Motor neuron (in vitro differentiated cells): ENCODE results near the gene RBMS3. TPM values are rescaled to one million over a fixed set of nuclear protein-coding genes. Genes with fewer than 3 reads are reported as not detected.

ENCODE experiments used
- ATAC-seq, 8 experiments: fragments of 200-7000 bp; cut with Tn5 transposase; replicated peaks in 6 of 8; 2 replicates each; pipeline ENCODE4 v1.8.0; 2021; ENCODE audit warnings: mild to moderate bottlenecking in 8 of 8, moderate library complexity in 8 of 8
- H3K27ac ChIP-seq, 2 donors: fragments of 250-450 bp; sonication (Bioruptor Pico); 2 replicates each; pipeline ENCODE4 v1.9.0; 2021; ENCODE audit warnings: antibody characterized with exemption in 2 of 2, mild to moderate bottlenecking in 2 of 2, moderate library complexity in 1 of 2
- H3K4me1 ChIP-seq, 2 donors: fragments of 250-450 bp; sonication (Bioruptor Pico); replicated peaks in 1 of 2; 2 replicates each; pipeline ENCODE4 v1.6.1; 2021; ENCODE audit warnings: antibody characterized with exemption in 2 of 2, mild to moderate bottlenecking in 2 of 2, moderate library complexity in 1 of 2
- H3K4me3 ChIP-seq, 5 donors: fragments of 250-450 bp; sonication (Bioruptor Pico); 2 replicates each; pipeline ENCODE4 v1.9.0; 2021; ENCODE audit warnings: antibody characterized with exemption in 5 of 5, mild to moderate bottlenecking in 5 of 5, moderate library complexity in 4 of 5
- WGBS, 10 experiments: fragments of 450-650 bp; shearing (Covaris generic); methylation state at CpG; one replicate each; pipeline ENCODE4 v1.0.0; 2022; 5-methylcytosine and 5-hydroxymethylcytosine counted together
- in situ Hi-C, 9 experiments: fragments of 400-800 bp; cut with MboI; loops; one replicate each; pipeline ENCODE4 v1.15.0; 2021; ENCODE audit warnings: low sequenced_read_pairs in 9 of 9, low pct_unique_long_range_greater_than_20kb in 2 of 9; ENCODE audit not compliant: unreplicated experiment in 9 of 9
- total RNA-seq, 8 experiments: library from RNA; unstranded; fragments of 300-600 nt; gene quantifications; 2 replicates each; pipeline versions ENCODE4 v1.2.3 to v1.2.4, GENCODE V29; 2022

RBMS3 gene
- total RNA-seq, 8 experiments from 2014 or later: 11.0 to 63.7 (median 16.7) TPM

DNA sequence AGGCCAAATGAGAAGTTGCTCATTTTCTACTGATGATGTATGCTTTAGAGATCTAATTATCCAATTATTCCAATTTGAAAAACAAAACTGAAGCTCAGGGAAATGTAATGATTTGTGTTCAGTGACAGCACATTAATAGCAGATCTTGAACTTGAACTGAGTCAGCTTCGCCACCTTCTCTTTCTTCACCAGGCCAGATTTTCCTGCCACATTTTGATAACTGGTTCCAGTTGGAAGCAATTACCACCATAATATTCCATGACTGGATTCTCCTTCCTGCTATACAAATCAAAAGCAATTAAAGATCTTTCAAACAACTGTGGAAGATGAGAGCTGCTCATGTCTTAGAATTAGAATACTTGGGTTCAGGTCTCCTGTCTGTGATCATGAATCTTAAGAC, 334.1 kb downstream of the RBMS3 start:
- Histone ChIP-seq H3K4me3 (no peak overlapping the region), H3K27ac (no peak overlapping the region), H3K4me1 (peaks cover 0 to 5% of the 10 kb centered on the region in 2 donors)
- in situ Hi-C loops: no loop called here
- no peak for ATAC-seq
- 70 to 100% (median 100%) methylated on average over 1 of the region's 1 CpG; no CpG with 5 or more reads in 1 of the 10 experiments for WGBS, 10 experiments

DNA sequence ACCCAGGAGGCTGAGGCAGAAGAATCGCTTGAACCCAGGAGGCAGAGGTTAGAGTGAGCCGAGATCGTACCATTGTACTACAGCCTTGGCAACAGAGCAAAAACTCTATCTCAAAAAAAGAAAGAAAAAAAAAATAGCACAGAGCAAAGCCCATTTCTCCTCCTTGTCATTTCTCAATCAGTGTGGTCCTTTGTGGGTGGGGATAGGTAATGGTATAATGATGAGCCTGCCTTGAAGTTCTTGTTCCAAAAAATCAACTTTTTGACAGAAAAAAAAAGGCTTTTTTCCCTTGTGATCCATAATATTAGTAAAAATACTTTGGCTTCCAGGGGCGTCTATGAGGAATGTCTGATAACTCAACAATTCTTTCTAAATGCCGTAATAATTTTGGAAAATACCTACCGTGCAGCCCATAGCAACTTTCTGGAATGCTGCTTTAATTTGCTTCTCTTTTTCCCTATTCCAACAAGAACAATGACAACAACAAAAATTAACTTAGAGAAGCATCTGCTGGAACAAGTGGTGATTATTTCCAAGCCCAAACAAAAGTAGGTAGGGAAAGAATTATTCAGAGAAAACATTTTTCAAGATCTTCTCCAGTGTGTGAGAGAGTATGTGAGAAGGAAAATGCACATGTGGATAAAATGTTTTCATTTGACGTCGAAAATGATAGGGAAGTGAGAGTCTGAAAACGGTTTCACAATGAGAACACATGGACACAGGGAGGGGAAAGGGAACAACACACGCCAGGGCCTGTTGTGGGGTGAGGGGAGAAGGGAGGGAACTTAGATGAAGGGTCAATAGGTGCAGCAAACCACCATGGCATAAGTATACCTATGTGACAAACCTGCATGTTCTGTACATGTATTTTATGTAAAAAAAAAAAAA, 337.8 kb downstream of the RBMS3 start:
- peak in 2 of 8 experiments; percentile 25 to 68 for ATAC-seq
- in situ Hi-C loops: no loop called here
- H3K4me1 ChIP-seq: no peaks in the 10 kb centered on the region
- 38 to 90% (median 62%) methylated on average over 2 to 10 of the region's 10 CpGs for WGBS, 10 experiments
- no peak overlapping the region for H3K27ac ChIP-seq
- H3K4me3 ChIP-seq: no peak overlapping the region

DNA sequence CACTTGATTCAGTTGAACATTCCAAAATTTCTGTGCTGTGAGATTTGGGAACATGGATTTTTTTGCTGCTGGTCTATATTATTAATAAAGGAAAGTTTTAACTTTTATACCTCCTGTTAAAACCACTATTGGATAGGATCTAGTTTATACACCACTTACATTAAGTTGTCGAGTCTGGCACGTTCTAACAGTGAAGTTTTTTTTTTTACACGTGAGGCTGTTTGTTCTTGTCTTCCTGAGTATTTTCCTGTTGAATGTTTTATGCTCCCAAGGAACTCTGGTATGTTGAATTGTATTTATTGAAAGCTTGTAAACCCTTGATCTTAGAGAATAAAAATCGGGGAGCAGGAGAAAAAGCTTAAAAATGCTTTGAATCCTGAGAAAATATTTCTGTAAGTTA, 338.8 kb downstream of the RBMS3 start:
- WGBS, 10 experiments: 58 to 100% (median 94%) methylated on average over 2 to 4 of the region's 4 CpGs
- no peak overlapping the region for H3K4me3 ChIP-seq
- in situ Hi-C loops: no loop called here
- H3K27ac ChIP-seq: no peak overlapping the region
- no peaks in the 10 kb centered on the region for H3K4me1 ChIP-seq
- no peak for ATAC-seq

DNA sequence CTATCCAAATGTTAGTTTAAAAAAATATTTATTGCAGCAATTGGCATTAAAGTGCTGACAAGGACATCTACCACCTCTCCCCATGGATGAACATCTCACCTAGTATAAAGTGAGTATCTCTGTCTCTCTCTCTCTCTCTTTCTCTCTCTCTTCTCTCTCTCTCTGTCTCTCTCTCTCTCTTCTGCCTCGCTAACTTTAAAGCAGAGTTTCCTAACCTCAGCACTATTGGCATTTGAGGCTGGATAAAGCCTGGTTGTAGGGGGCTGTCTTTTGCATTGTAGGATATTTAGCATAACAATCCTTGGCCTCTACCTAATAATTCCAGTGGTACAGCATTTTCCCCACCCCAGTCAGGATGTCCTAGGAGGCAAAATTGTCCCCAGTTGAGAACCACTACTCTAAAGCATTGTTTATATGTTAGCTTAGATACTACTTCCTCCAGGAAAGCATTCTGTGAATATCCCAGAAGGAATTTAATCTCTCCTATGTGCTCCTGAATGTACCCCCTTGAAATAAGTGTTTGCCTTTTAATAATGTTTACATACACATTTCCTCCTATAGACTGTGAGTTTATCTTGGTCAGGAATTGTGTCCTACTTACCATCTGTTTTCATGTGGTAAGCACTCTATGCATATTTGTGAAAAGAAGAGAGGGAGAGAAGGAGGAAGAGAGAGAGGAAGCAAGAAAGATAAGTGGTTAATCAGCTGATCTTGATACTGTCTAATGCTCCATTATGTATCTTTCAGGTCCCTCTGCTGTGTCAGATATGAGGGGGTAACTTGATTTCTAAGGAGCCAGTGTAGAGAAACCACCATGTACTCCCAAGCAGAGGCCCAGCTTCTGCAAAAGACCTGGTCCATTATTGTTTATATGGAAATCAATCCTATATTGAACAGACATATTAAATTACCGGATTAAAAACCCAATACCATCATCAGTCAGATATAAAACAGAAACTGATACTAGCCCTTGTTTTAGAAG, 346.6 kb downstream of the RBMS3 start:
- H3K4me3 ChIP-seq: no peak overlapping the region
- WGBS, 10 experiments: 50 to 100% (median 90%) methylated on average over 1 to 2 of the region's 2 CpGs; no CpG with 5 or more reads in 2 of the 10 experiments
- no peak overlapping the region for H3K27ac ChIP-seq
- peaks cover 5 to 6% of the 10 kb centered on the region in 2 donors for H3K4me1 ChIP-seq
- in situ Hi-C loops: no loop called here
- ATAC-seq: no peak

DNA sequence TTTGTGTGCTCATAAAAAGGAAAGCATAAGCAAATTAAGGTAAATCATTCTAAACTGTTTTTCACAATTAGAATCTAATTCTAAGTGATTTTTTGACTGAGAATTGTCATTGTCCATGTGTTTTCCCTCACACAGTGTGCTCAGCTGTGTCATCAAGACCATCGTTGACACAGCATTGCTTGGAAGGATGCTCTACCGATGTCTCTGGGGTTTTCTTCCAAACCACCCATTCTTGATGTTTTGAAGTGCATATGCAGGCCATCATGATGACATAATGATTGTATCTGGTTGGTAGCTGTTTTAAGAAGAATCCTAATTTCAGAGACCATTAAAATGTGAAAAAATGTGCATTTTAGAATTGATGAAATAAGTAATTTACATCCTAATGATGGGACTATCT, 347.9 kb downstream of the RBMS3 start:
- 0 to 49% (median 21%) methylated on average over 1 to 2 of the region's 2 CpGs; no CpG with 5 or more reads in 3 of the 10 experiments for WGBS, 10 experiments
- ATAC-seq: peak in 3 of 8 experiments; percentile 74 to 78 (median 78)
- in situ Hi-C loops: no loop called here
- peaks cover 5 to 12% of the 10 kb centered on the region in 2 donors for H3K4me1 ChIP-seq
- no peak overlapping the region for H3K4me3 ChIP-seq
- no peak overlapping the region for H3K27ac ChIP-seq

DNA sequence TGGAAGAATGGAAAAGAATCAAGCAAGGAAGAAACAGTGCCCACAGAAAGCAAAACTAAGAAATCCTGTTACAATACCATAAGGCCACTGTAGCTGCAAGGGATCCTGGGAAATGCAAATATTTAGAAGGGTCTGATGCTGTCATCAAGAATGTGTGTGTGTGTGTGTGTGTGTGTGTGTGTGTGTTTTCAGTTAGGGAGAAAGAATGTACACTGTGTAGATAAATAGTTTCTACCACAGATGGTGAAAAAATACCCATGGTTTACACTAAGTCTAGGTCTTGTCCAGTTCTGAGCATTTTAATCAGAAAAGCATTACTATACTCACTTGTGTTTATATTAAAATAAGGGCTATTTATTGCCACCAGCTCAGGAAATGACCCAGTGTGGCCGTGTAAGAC, 355.0 kb downstream of the RBMS3 start:
- in situ Hi-C loops: no loop called here
- no peak overlapping the region for H3K4me3 ChIP-seq
- peak in 1 of 8 experiments; percentile 27 for ATAC-seq
- 38 to 100% (median 87%) methylated on average over 1 of the region's 1 CpG; no CpG with 5 or more reads in 2 of the 10 experiments for WGBS, 10 experiments
- peaks cover 7 to 12% of the 10 kb centered on the region in 2 donors for H3K4me1 ChIP-seq
- no peak overlapping the region for H3K27ac ChIP-seq

DNA sequence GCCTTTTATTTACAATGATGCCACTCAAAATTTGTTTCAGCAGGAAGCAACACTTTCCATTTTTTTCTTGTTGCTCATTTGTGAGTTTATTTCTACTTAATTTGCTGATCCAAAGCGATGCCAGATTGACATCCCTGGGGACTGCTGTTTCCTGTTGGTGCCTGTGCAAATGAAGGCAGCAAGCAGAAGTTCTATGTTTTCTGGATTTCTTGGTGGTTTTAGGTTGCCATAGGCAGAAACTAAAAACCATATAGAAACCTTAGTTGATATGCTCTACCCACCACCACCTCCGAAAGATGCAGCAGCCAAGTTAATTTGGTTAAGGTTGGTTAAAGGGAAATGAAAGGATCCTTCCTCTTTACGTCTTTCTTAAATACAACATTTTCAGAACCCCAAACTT, 356.2 kb downstream of the RBMS3 start:
- ATAC-seq: no peak
- H3K4me3 ChIP-seq: no peak overlapping the region
- in situ Hi-C loops: no loop called here
- 67 to 100% (median 100%) methylated on average over 1 to 3 of the region's 3 CpGs; no CpG with 5 or more reads in 3 of the 10 experiments for WGBS, 10 experiments
- H3K4me1 ChIP-seq: peaks cover 2 to 6% of the 10 kb centered on the region in 2 donors
- no peak overlapping the region for H3K27ac ChIP-seq

DNA sequence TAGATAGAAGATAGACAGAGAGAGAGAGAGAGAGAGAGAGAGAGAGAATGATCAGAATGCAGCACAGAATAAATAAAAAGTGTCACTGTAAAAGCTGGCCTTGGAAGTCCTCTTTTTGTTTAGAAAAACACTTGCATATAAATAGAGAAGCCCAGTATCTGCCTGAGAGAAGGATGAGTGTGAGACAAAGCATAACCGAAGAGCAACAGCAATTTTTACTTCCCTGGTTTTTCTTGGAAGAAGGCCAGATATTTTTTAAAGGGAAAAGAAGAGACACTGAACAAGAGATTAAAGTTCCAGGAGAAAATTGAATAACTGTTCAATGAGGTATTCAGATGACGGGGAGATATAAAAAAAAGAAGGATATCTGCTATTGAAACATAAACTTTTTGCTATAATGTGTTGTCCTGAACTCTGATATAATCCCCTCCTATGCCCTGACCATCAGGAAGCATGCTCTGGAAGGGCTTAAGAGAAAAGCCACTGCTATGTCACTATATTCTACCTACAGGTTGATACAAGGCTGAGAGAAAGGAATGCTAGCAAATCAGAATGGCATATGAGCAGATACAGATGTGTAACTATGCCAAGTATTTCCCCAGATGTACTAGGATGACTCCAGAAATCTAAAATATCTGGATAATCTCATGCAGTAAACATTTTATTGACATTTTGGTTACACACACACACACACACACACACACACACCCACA, 358.9 kb downstream of the RBMS3 start:
- Histone ChIP-seq H3K4me3 (no peak overlapping the region), H3K4me1 (peaks cover 0 to 16% of the 10 kb centered on the region in 2 donors), H3K27ac (no peak overlapping the region)
- ATAC-seq: peak in 1 of 8 experiments; percentile 10
- WGBS, 10 experiments: 0 to 80% (median 50%) methylated on average over 1 to 2 of the region's 2 CpGs; no CpG with 5 or more reads in 1 of the 10 experiments
- in situ Hi-C loops: no loop called here

DNA sequence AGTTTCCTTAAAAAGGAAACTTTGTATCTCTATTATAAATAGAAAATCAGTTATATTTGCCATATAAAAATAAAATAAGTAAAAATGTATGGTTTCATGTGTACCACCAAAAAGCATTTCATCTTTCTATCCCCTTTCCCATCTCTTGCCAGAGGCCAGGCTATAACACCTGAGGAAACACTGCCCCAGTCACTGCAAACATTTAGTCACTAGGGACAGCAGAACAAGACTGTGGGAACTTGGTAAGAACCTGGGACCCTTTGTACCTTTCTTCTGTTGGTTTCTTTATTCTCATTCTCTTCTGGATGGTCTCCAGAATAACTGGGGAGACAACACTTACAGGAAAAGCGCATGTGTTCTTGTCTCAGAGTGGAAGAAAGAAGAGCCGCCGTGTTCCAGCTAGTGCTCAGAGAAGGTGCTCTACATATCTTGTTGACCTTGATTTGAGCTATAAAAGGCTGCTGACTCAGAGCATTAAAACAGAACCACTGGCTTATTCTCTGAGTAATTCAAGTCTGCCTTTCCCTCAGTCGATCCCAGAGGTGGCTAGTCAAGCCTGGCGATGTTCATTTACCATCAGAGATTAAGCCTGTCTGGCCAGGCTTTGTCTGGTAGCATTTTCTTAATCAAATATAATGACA, 361.6 kb downstream of the RBMS3 start:
- Histone ChIP-seq H3K27ac (no peak overlapping the region), H3K4me1 (peaks cover 0 to 16% of the 10 kb centered on the region in 2 donors), H3K4me3 (no peak overlapping the region)
- in situ Hi-C loops: no loop called here
- ATAC-seq: peak in 6 of 8 experiments; percentile 38 to 91 (median 78)
- WGBS, 10 experiments: 33 to 100% (median 87%) methylated on average over 1 to 5 of the region's 5 CpGs; no CpG with 5 or more reads in 1 of the 10 experiments

DNA sequence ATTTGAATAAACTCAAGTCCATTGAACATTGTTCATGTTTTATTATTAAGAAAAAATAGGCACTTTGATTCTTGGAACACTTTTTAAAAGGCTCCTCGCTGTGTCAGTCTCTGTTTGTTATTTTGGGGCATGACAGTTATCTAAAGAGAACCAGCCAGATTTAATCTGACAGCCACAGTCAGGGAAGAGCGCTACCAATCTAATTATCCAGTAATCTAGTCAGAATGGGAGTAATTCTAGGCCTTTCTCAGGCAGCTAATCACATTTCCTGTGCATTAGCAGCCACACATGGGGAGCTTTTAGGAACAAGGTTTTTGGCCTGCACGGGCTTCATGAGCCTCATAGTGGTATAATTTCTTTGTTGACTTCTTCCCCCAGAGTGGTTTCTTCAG, 362.2 kb downstream of the RBMS3 start:
- H3K27ac ChIP-seq: no peak overlapping the region
- H3K4me1 ChIP-seq: peaks cover 0 to 16% of the 10 kb centered on the region in 2 donors
- no peak overlapping the region for H3K4me3 ChIP-seq
- in situ Hi-C loops: no loop called here
- WGBS, 10 experiments: 56 to 100% (median 86%) methylated on average over 1 to 3 of the region's 3 CpGs; no CpG with 5 or more reads in 1 of the 10 experiments
- ATAC-seq: peak in 2 of 8 experiments; percentile 25 to 68

DNA sequence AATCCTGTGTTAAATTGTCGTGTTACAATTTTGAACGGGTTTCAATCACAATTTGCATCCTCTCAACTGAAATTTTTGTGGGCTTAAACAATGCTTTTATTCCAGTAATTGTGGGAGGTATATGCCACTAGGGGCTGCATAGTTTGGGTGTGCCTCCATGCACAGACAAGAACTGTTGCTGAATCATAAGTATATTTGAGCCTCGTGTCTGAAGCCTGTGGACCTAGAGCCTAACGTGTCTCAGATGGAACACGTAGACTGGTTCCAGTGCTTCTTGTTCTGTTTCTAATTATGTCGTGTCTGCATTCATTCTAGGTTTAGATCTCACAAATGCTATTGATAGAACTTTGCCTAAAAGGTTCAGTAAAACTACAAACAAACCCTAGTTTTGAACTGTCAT, 363.4 kb downstream of the RBMS3 start:
- Histone ChIP-seq H3K27ac (no peak overlapping the region), H3K4me1 (peaks cover 0 to 16% of the 10 kb centered on the region in 2 donors), H3K4me3 (no peak overlapping the region)
- peak in 3 of 8 experiments; percentile 79 to 98 (median 96) for ATAC-seq
- in situ Hi-C loops: no loop called here
- WGBS, 10 experiments: 2 to 100% (median 90%) methylated on average over 3 to 6 of the region's 6 CpGs; no CpG with 5 or more reads in 1 of the 10 experiments
